Left renal cortex interstitium (tissue), 4 donors: Measurements from ENCODE around the gene IL10RA. TPM values are rescaled to one million over a fixed set of nuclear protein-coding genes. Genes with fewer than 3 reads are reported as not detected.

ENCODE experiments used
- DNase-seq, 4 donors: peaks; one replicate each; pipeline ENCODE4 v3.0.0-alpha.2; 2013; ENCODE audit warnings: low read depth in 4 of 4, low spot score in 2 of 4, missing footprints in 1 of 4
- polyA plus RNA-seq, 4 donors: library from polyadenylated mRNA; unstranded; fragments of 120-200 nt; gene quantifications; one replicate each; pipeline ENCODE4 v1.2.1, GENCODE V29; 2013; ENCODE audit not compliant: insufficient read length in 4 of 4

Gene IL10RA
- polyA plus RNA-seq, 4 donors = 2.2 to 3.1 (median 2.6) TPM

GRCh38 chr11:118033443-118033842 lies 47.2 kb downstream of the IL10RA start:
- no peak for DNase-seq

GRCh38 chr11:118042141-118042540 lies 55.9 kb downstream of the IL10RA start:
- DNase-seq = no peak

DNA sequence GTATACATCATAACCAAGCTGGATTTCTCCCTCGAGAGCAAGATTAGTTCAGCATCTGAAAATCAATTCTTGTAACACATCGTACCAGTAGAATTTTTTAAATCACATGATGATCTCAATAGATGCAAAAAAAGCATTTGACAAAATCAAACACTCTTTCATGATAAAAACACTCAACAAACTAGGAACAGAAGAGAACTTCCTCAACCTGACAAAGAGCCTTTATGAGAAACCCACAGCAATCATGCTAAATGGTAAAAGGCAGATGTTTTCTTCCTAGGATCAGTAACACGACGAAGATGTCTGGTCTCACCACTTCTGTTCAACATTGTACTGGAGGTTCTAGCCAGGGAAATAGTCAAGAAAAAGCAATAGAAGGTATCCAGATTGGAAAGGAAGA lies 56.6 kb downstream of the IL10RA start:
- DNase-seq = no peak

DNA sequence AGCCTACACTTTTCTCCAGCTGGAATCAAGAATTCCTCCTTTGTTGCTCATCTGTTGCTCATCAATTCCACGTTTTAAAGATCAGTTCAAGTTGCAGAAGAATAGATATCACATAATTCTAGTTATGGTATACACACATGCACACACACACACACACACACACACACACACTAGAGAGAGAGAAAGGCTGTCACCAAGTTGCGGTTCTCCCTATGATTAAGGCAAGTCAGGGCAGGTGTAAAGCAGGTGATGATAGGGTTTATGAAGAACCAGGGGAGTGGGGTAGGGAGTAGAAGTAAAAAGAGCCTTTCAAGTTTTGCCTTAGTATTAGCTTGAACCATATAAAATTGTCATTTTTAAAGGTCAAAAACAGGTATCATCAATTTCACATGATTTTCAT lies 59.0 kb downstream of the IL10RA start:
- no peak for DNase-seq

DNA sequence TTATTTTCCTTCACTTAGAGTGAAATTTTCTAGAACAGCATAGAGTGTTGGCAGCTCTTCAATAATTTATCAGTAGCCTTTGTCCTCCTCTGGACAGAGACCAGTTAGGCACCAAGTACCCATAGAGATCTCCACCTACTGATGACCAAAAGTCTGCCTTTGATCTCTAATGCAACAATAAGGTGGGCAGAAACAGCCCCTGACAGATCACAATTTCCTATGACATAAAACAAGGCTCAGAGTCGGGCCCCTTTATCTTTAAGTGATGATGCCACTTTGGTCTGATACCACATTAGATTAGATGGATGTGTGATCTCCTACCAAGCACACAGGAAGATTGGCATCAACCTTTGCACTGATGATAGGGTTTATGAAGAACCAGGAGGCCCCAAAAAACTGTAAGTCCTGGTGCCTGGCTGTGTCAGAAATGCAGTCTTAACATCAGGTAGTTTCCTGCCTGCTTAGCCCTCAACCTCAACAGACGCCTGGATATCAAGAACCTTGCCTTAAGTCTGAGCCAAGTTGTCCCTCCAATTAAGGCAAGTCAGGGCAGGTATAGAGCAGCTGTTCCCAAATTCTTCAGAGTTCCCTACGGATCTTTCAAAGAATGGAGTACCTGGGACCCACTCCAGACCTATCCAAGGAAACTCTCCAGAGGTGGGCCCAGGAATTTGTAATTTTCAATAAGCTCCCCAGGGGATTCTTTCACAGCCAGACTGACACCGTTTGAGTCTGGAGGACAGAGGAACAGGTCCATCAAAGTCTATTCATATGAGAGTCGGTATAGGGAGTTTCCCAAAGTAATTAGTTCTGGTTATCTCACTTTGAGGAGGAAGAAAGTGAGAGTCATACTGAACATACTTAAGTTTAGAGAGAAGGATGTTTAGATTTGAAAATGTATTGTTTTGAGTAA lies 60.1 kb downstream of the IL10RA start:
- no peak for DNase-seq

DNA sequence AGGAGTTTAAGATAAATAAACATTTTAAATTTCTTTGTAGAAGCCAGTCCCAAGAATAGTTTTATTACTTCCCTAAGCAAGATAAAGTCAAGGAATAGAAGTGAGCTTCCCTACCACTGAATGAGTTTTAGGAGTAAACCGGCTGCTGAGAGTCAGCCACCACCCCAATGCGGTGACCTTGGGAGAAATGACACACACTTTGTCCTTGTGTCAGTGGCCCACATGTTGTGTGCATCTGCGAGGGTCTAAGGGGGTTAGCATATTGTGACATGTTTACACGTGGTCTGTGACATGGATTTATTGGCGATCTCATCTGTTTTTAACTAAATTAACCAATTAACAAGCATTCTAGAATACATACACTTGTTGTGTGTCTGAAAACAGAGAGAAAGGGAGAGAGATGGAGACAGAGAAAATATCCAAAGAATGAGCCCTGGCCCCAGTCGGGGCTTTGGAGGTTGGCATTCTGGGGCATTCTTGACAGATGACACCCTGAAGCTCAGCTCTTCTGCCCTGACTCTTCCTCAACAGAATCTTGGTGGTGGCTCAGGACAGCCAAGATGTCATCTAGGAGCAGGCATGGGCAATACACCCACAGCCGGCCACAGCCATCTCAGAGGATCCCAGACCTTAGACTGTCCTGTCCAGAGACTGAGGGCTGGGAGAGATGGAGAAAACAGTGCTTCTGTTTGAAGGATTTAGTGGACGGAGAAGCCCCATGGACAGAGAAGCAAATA lies 60.9 kb downstream of the IL10RA start:
- DNase-seq = no peak

DNA sequence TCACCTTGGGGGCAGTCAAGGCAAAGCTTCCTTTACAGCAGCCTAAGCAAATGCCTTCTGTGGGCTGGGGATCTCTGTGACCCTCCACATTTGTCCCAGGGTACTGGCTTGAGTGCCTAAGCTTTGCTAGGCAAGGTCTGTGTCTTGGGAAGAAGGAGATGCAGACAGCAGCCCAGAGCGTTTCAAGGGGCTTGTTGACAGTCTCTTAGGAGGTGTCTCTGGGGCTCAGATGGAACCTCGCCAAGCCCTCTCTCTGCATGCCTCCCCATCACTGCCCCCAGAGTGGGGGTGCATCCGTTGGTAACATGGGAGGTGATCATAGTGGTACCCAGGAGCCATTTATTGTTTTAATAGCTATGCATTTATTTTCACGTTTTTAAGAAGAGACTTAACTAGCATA lies 61.6 kb downstream of the IL10RA start:
- no peak for DNase-seq

GRCh38 chr11:118048472-118049370 lies 62.5 kb downstream of the IL10RA start:
- no peak for DNase-seq

- DNase-seq = no peak
Observed at GRCh38 chr11:118049771-118050170, 63.6 kb downstream of the IL10RA start.

GRCh38 chr11:118050208-118050891 lies 64.2 kb downstream of the IL10RA start:
- DNase-seq = no peak

Other genes starting within 250 kb of the IL10RA start
- 1 to 10 TPM; 1.3 to 4.0 (median 2.0) TPM for gene DSCAML1, start 189.2 kb upstream of the IL10RA start, polyA plus RNA-seq
- gene FXYD2, start 161.7 kb upstream of the IL10RA start, polyA plus RNA-seq = 100 to 1,000 TPM; 486 to 549 (median 495) TPM
- 100 to 1,000 TPM; 122 to 150 (median 143) TPM for gene FXYD6, start 109.7 kb upstream of the IL10RA start, polyA plus RNA-seq
- under 1 TPM; 0.56 to 0.81 (median 0.74) TPM for gene TMPRSS13, start 57.0 kb upstream of the IL10RA start, polyA plus RNA-seq
- gene TMPRSS4, start 90.7 kb downstream of the IL10RA start, polyA plus RNA-seq = 10 to 100 TPM; 25.8 to 39.6 (median 32.0) TPM
- gene SMIM35, start 100.6 kb downstream of the IL10RA start, polyA plus RNA-seq = under 1 TPM; 0.05 to 0.30 (median 0.12) TPM
- 1 to 10 TPM; 1.0 to 1.9 (median 1.5) TPM for gene SCN4B, start 166.4 kb downstream of the IL10RA start, polyA plus RNA-seq
- 1 to 10 TPM; 3.9 to 5.7 (median 4.7) TPM for gene SCN2B, start 190.2 kb downstream of the IL10RA start, polyA plus RNA-seq
- gene JAML, start 238.6 kb downstream of the IL10RA start, polyA plus RNA-seq = 1 to 10 TPM; 2.2 to 3.2 (median 2.7) TPM